Upper lobe of left lung (tissue), 4 donors: ENCODE data around the gene ST7.

Experiments used
- EP300 ChIP-seq, 4 donors: sonication (generic); formaldehyde crosslinking; IDR thresholded peaks; one replicate each; pipeline ENCODE4 v1.5.1; 2017; ENCODE audit warnings: antibody characterized with exemption in 4 of 4, control low read depth in 2 of 4
- POLR2A ChIP-seq, 4 donors: fragments of 450-650 bp; IDR thresholded peaks; one replicate each; pipeline ENCODE4 v1.5.1; 2016 to 2017; ENCODE audit warnings: antibody characterized with exemption in 4 of 4, mild to moderate bottlenecking in 2 of 4
- POLR2AphosphoS5 ChIP-seq, 2 donors: sonication (generic); formaldehyde crosslinking; IDR thresholded peaks; one replicate each; pipeline ENCODE4 v1.5.1; 2017; ENCODE audit warnings: antibody characterized with exemption in 2 of 2
- TF ChIP-seq, protein P1 (sequence below), 6 experiments: fragments of 450-650 bp in 4 of 6; fragments of 200-600 bp in 2 of 6; sonication (generic) in 2 of 6; IDR thresholded peaks; one replicate each; pipeline ENCODE4 v1.5.1; 2016 to 2019; ENCODE audit warnings: antibody characterized with exemption in 6 of 6

DNA sequence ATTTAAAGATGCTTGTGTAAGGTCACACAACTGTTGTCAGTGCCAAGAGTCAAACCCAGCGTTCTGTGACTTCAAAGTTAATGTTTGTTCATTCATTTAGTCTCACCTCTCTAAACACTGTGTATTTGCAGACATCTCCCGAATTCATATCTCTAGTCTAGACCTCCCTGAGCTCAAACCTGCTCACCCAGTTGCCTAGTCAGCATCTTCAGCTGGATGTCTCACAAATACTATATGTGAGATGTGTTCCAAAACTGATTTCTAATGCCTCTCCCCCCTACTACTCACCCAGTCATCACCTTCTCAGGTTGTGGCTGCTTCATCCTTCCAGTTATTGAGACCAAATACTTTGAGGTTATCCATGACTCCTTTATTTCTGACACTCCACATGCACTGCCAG, 91.4 kb downstream of the ST7 start:
- TF ChIP-seq, protein P1, sequence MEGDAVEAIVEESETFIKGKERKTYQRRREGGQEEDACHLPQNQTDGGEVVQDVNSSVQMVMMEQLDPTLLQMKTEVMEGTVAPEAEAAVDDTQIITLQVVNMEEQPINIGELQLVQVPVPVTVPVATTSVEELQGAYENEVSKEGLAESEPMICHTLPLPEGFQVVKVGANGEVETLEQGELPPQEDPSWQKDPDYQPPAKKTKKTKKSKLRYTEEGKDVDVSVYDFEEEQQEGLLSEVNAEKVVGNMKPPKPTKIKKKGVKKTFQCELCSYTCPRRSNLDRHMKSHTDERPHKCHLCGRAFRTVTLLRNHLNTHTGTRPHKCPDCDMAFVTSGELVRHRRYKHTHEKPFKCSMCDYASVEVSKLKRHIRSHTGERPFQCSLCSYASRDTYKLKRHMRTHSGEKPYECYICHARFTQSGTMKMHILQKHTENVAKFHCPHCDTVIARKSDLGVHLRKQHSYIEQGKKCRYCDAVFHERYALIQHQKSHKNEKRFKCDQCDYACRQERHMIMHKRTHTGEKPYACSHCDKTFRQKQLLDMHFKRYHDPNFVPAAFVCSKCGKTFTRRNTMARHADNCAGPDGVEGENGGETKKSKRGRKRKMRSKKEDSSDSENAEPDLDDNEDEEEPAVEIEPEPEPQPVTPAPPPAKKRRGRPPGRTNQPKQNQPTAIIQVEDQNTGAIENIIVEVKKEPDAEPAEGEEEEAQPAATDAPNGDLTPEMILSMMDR (IDR thresholded peaks at IDR 0.05): no peak
- TF ChIP-seq POLR2A (IDR thresholded peaks at IDR 0.05) (no peak), EP300 (IDR thresholded peaks at IDR 0.05) (no peak), POLR2AphosphoS5 (IDR thresholded peaks at IDR 0.05) (no peak)
